DND-41 (cell line): ENCODE results near the gene TYSND1.

Source experiments
- EZH2 ChIP-seq: IDR thresholded peaks from 3 replicates; pipeline ENCODE4 v1.6.1; 2012; ENCODE audit warnings: borderline replicate concordance, low read depth, mild to moderate bottlenecking, moderate library complexity, low read length, inconsistent platforms; ENCODE audit not compliant: severe bottlenecking
- TF ChIP-seq, protein P1 (sequence below): IDR thresholded peaks from 2 replicates; pipeline ENCODE4 v1.5.1; 2012; ENCODE audit warnings: borderline replicate concordance, low read length, moderate library complexity, mild to moderate bottlenecking; ENCODE audit not compliant: poor library complexity, severe bottlenecking; ENCODE audit errors: extremely low read depth

DNA sequence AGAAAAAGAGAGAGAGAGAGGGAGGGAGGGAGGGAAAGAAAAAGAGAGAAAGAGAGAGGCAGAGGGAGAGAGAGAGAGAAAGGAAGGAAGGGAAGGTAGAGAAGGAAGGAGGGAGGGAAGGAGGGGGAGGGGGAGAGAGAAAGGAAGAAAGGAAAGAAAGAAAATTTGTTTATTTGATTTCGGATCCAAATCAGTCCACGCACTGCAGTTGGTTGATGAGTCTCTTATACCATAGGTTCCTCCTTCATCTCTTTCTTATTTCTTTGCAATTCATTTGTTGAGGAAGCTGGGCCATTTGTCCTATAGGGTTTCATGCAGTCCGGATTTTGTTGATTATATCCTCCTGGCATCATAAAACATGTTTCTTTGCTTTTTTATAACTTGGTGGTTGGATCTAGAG lies 48.2 kb downstream of the TYSND1 start:
- TF ChIP-seq EZH2: no peak
- TF ChIP-seq, protein P1, sequence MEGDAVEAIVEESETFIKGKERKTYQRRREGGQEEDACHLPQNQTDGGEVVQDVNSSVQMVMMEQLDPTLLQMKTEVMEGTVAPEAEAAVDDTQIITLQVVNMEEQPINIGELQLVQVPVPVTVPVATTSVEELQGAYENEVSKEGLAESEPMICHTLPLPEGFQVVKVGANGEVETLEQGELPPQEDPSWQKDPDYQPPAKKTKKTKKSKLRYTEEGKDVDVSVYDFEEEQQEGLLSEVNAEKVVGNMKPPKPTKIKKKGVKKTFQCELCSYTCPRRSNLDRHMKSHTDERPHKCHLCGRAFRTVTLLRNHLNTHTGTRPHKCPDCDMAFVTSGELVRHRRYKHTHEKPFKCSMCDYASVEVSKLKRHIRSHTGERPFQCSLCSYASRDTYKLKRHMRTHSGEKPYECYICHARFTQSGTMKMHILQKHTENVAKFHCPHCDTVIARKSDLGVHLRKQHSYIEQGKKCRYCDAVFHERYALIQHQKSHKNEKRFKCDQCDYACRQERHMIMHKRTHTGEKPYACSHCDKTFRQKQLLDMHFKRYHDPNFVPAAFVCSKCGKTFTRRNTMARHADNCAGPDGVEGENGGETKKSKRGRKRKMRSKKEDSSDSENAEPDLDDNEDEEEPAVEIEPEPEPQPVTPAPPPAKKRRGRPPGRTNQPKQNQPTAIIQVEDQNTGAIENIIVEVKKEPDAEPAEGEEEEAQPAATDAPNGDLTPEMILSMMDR: no peak
